ENCODE measurements around the gene NECTIN3. TPM values are rescaled to one million over a fixed set of nuclear protein-coding genes. Genes with fewer than 3 reads are reported as not detected.

Gene NECTIN3
- total RNA-seq, 1 donor from 2014 or later: 22.6 TPM

DNA sequence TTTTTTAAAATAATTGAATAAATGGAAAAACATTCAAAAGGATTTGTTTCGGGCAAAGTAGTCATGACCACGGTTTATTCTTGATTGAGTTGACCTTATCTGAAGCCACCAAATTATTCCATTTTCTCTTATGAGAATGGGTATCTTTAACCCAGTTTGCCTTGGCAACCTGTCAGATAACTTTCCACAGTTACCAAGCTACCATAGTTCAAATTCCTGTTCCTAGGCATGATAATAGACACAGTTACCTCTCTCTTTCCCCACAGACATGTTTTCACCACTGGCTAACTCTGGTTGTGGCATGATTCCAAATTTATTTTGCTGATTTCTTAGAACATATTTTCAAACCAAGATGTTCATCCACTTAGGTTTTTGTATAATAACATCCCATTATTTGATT lies 84.9 kb downstream of the NECTIN3 start:
- H3K4me3 Mint-ChIP-seq (ENCODE audit: unreplicated experiment): no peak overlapping the region
- no peak for DNase-seq
- H3K27me3 Mint-ChIP-seq (ENCODE audit: unreplicated experiment): no peaks in the 10 kb centered on the region
- H3K4me1 Mint-ChIP-seq (ENCODE audit: low read depth, unreplicated experiment): no peaks in the 10 kb centered on the region
- no peaks in the 10 kb centered on the region for H3K36me3 Mint-ChIP-seq (ENCODE audit: unreplicated experiment)
- H3K27ac Mint-ChIP-seq (ENCODE audit: unreplicated experiment): no peak overlapping the region
- H3K9me3 Mint-ChIP-seq (ENCODE audit: unreplicated experiment): no peaks in the 10 kb centered on the region
- TF ChIP-seq, protein P1, sequence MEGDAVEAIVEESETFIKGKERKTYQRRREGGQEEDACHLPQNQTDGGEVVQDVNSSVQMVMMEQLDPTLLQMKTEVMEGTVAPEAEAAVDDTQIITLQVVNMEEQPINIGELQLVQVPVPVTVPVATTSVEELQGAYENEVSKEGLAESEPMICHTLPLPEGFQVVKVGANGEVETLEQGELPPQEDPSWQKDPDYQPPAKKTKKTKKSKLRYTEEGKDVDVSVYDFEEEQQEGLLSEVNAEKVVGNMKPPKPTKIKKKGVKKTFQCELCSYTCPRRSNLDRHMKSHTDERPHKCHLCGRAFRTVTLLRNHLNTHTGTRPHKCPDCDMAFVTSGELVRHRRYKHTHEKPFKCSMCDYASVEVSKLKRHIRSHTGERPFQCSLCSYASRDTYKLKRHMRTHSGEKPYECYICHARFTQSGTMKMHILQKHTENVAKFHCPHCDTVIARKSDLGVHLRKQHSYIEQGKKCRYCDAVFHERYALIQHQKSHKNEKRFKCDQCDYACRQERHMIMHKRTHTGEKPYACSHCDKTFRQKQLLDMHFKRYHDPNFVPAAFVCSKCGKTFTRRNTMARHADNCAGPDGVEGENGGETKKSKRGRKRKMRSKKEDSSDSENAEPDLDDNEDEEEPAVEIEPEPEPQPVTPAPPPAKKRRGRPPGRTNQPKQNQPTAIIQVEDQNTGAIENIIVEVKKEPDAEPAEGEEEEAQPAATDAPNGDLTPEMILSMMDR (IDR thresholded peaks at IDR 0.05; ENCODE audit: partially characterized antibody, unreplicated experiment): no peak

DNA sequence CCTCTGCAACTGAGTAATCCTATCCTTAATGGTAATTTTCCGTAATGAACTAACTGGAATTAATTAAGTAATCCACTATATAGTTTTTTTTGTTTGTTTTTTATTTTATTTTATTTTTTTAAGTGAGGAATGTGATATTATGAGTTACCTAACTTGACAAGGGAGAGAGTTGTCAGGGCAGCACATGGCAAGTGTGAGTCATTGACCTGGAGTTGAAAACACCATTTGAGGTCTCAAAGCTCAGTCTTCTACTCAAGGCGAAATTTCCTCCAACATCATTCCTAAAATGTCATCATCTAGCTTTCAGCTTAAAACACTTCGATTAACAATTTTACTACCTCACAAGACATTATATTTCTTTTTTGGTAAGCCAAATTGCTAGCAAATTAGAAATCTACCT lies 87.8 kb downstream of the NECTIN3 start:
- Mint-ChIP-seq H3K9me3 (ENCODE audit: unreplicated experiment) (no peaks in the 10 kb centered on the region), H3K4me3 (ENCODE audit: unreplicated experiment) (no peak overlapping the region), H3K36me3 (ENCODE audit: unreplicated experiment) (no peaks in the 10 kb centered on the region), H3K4me1 (ENCODE audit: low read depth, unreplicated experiment) (no peaks in the 10 kb centered on the region), H3K27ac (ENCODE audit: unreplicated experiment) (no peak overlapping the region), H3K27me3 (ENCODE audit: unreplicated experiment) (no peaks in the 10 kb centered on the region)
- TF ChIP-seq, protein P1 (IDR thresholded peaks at IDR 0.05; ENCODE audit: partially characterized antibody, unreplicated experiment): no peak
- no peak for DNase-seq

DNA sequence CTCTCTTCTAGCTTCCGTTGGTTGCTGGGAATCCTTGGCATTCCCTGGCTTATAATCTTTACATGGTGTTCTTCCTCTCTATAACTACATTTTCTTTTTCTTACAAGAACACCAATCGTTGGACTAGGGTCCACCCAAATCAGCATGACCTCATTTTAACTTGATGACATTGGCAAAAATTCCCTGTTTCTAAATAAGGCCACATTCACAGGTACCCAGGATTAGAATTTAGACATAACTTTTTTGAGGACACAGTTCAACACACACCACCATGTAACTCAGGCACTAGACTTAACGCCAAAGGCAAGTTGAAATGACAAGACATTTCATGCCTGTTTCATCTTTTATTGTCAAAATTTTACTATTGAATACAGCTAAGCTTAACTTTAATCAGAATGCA lies 93.0 kb downstream of the NECTIN3 start:
- Mint-ChIP-seq H3K4me3 (ENCODE audit: unreplicated experiment) (no peak overlapping the region), H3K27ac (ENCODE audit: unreplicated experiment) (no peak overlapping the region), H3K27me3 (ENCODE audit: unreplicated experiment) (peaks cover 2% of the 10 kb centered on the region), H3K9me3 (ENCODE audit: unreplicated experiment) (no peaks in the 10 kb centered on the region), H3K36me3 (ENCODE audit: unreplicated experiment) (no peaks in the 10 kb centered on the region), H3K4me1 (ENCODE audit: low read depth, unreplicated experiment) (no peaks in the 10 kb centered on the region)
- TF ChIP-seq, protein P1 (IDR thresholded peaks at IDR 0.05; ENCODE audit: partially characterized antibody, unreplicated experiment): no peak
- DNase-seq: no peak

DNA sequence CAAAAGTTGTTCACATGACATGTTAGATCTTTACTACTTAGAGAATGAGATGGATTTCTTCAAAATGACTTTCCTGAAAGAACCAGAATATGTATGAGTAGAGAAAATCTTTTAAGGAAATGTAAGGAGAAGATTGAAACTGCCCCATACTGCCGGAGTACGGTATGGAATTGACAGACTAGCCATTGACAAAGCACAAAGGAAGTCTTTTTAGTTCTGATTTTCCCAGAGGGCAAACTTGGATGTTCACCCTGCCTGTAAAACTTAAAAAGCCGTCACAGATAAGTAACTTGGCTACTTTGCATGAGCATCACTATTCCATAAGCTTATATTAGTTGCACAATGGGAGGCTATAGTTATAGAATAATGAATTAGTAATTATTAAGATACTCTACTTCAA lies 93.8 kb downstream of the NECTIN3 start:
- Mint-ChIP-seq H3K27me3 (ENCODE audit: unreplicated experiment) (peaks cover 2% of the 10 kb centered on the region), H3K36me3 (ENCODE audit: unreplicated experiment) (no peaks in the 10 kb centered on the region), H3K4me1 (ENCODE audit: low read depth, unreplicated experiment) (no peaks in the 10 kb centered on the region), H3K9me3 (ENCODE audit: unreplicated experiment) (no peaks in the 10 kb centered on the region), H3K4me3 (ENCODE audit: unreplicated experiment) (no peak overlapping the region), H3K27ac (ENCODE audit: unreplicated experiment) (no peak overlapping the region)
- no peak for DNase-seq
- TF ChIP-seq, protein P1 (IDR thresholded peaks at IDR 0.05; ENCODE audit: partially characterized antibody, unreplicated experiment): no peak

DNA sequence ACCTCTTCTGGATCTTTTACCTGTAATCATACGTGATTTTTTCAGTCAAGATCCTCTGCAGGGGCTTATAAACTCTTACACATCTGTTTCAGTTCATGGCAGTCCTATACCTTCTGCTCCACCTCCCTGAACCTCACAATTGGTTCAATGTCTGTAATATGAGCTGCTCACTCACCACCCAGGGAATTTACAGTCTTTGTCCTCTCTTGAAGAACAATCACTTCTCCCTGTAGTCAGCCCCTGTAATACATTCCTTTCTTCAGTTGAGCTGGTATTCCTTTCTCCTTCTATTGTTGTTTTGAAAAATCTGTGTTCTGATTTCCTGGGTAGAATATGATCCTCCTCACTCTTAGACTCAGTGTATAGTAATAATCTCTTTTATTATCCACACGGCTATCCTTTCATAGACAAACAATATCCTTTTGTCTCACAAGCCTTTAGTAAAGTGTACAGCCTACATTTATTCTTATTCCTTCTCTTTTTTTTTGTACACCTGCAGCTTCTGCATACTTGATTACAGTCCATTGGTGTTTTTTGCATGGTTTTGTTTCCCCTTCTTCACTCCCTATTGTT lies 101.8 kb downstream of the NECTIN3 start:
- Mint-ChIP-seq H3K9me3 (ENCODE audit: unreplicated experiment) (no peaks in the 10 kb centered on the region), H3K27ac (ENCODE audit: unreplicated experiment) (peak overlapping the region; percentile 71), H3K36me3 (ENCODE audit: unreplicated experiment) (no peaks in the 10 kb centered on the region), H3K4me3 (ENCODE audit: unreplicated experiment) (no peak overlapping the region), H3K4me1 (ENCODE audit: low read depth, unreplicated experiment) (peaks cover 12% of the 10 kb centered on the region), H3K27me3 (ENCODE audit: unreplicated experiment) (no peaks in the 10 kb centered on the region)
- no peak for DNase-seq
- TF ChIP-seq, protein P1 (IDR thresholded peaks at IDR 0.05; ENCODE audit: partially characterized antibody, unreplicated experiment): no peak
